Omental fat pad (tissue), 4 donors: ENCODE measurements around the gene RNF121. TPM values are rescaled to one million over a fixed set of nuclear protein-coding genes. Genes with fewer than 3 reads are reported as not detected.

Experiments
- ATAC-seq: fragments of 150-250 bp; one replicate; pipeline ENCODE4 v1.9.1; 2016; ENCODE audit warnings: mild to moderate bottlenecking, moderate library complexity; ENCODE audit not compliant: low FRiP score
- DNase-seq: peaks from one replicate; pipeline ENCODE4 v3.0.0-alpha.2; 2019; ENCODE audit warnings: low spot score
- total RNA-seq, 4 donors: library from RNA; depleted of rRNA; stranded (reverse); fragments of >200 nt; gene quantifications; one replicate each; pipeline ENCODE4 v1.1.0, GENCODE V29; 2016
- TF ChIP-seq, protein P1 (sequence below), 3 donors: fragments of 450-650 bp; IDR thresholded peaks; one replicate each; pipeline ENCODE4 v1.5.1; 2016 to 2017; ENCODE audit warnings: antibody characterized with exemption in 3 of 3, mild to moderate bottlenecking in 3 of 3, moderate library complexity in 2 of 3

Gene RNF121
- total RNA-seq, 4 donors from 2014 or later, result 19.2 to 25.6 (median 23.7) TPM

- DNase-seq, result no peak
- no peak for ATAC-seq
- TF ChIP-seq, protein P1, sequence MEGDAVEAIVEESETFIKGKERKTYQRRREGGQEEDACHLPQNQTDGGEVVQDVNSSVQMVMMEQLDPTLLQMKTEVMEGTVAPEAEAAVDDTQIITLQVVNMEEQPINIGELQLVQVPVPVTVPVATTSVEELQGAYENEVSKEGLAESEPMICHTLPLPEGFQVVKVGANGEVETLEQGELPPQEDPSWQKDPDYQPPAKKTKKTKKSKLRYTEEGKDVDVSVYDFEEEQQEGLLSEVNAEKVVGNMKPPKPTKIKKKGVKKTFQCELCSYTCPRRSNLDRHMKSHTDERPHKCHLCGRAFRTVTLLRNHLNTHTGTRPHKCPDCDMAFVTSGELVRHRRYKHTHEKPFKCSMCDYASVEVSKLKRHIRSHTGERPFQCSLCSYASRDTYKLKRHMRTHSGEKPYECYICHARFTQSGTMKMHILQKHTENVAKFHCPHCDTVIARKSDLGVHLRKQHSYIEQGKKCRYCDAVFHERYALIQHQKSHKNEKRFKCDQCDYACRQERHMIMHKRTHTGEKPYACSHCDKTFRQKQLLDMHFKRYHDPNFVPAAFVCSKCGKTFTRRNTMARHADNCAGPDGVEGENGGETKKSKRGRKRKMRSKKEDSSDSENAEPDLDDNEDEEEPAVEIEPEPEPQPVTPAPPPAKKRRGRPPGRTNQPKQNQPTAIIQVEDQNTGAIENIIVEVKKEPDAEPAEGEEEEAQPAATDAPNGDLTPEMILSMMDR (IDR thresholded peaks at IDR 0.05), result no peak
Measured at GRCh38 chr11:72045849-72046248, 117.0 kb downstream of the RNF121 start.

Other genes starting within 250 kb of the RNF121 start
- gene DEFB108B, start 95.8 kb upstream of the RNF121 start, total RNA-seq, result not detected
- gene DEFB131B, start 50.6 kb upstream of the RNF121 start, total RNA-seq, result not detected
- 10 to 100 TPM in 1 of 4 donors, 1 to 10 TPM in 3; 4.7 to 10.9 (median 6.1) TPM for gene XNDC1N, start 452 bp upstream of the RNF121 start, total RNA-seq
- 10 to 100 TPM in 2 of 4 donors, 1 to 10 TPM in 2; 4.1 to 16.7 (median 10.8) TPM for gene IL18BP, start 69.9 kb downstream of the RNF121 start, total RNA-seq
- gene NUMA1, start 151.5 kb downstream of the RNF121 start, total RNA-seq, result 100 to 1,000 TPM; 113 to 270 (median 159) TPM
- gene LRRC51, start 151.8 kb downstream of the RNF121 start, total RNA-seq, result 1 to 10 TPM; 4.0 to 10.0 (median 5.4) TPM
- 100 to 1,000 TPM in 2 of 4 donors, 10 to 100 TPM in 2; 88.7 to 137 (median 111) TPM for gene LAMTOR1, start 174.3 kb downstream of the RNF121 start, total RNA-seq
- gene TOMT, start 176.9 kb downstream of the RNF121 start, total RNA-seq, result not detected
- 10 to 100 TPM; 13.2 to 26.9 (median 22.8) TPM for gene ANAPC15, start 183.6 kb downstream of the RNF121 start, total RNA-seq
- 10 to 100 TPM in 1 of 4 donors, not detected in 3; 25.7 TPM for gene FOLR3, start 206.7 kb downstream of the RNF121 start, total RNA-seq